Fibroblast of the aortic adventitia (primary cell): ENCODE data around the gene DRC3. TPM values are rescaled to one million over a fixed set of nuclear protein-coding genes. Genes with fewer than 3 reads are reported as not detected.

Experiments used
- DNase-seq: peaks from one replicate; pipeline ENCODE4 v3.0.0-alpha.2; 2010; ENCODE audit warnings: low read depth
- H3K4me3 ChIP-seq: 2 replicates; pipeline ENCODE4 v1.5.1; 2011; ENCODE audit warnings: low read depth, mild to moderate bottlenecking, control low read depth, low read length, moderate library complexity
- CTCF ChIP-seq: IDR thresholded peaks from 2 replicates; pipeline ENCODE4 v1.5.1; 2011; ENCODE audit warnings: mild to moderate bottlenecking, low read length, control low read depth, inconsistent platforms; ENCODE audit not compliant: insufficient read depth
- total RNA-seq: library from RNA; depleted of rRNA; stranded (reverse); fragments of >200 nt; gene quantifications from 2 replicates; pipeline ENCODE4 v1.2.3, GENCODE V29; 2012; ENCODE audit warnings: low replicate concordance

The DRC3 gene
- total RNA-seq, 1 donor = 1.8 TPM

GRCh38 chr17:18006495-18007239 is 34.0 kb downstream of the DRC3 start:
- DNase-seq = no peak
- no peak for TF ChIP-seq CTCF
- no peak overlapping the region for H3K4me3 ChIP-seq

GRCh38 chr17:18008496-18009268 is 36.0 kb downstream of the DRC3 start:
- TF ChIP-seq CTCF = no peak
- DNase-seq = no peak
- no peak overlapping the region for H3K4me3 ChIP-seq

- H3K4me3 ChIP-seq = no peak overlapping the region
- TF ChIP-seq CTCF = no peak
- DNase-seq = no peak
These were observed 37.2 kb downstream of the DRC3 start for GRCh38 chr17:18009609-18010420.

- no peak for TF ChIP-seq CTCF
These were observed 38.6 kb downstream of the DRC3 start for GRCh38 chr17:18011286-18011685.

GRCh38 chr17:18014006-18014405 is 41.3 kb downstream of the DRC3 start:
- no peak overlapping the region for H3K4me3 ChIP-seq
- no peak for TF ChIP-seq CTCF
- DNase-seq = no peak

More at GRCh38 chr17:18011286-18011685, 38.6 kb downstream of the DRC3 start:
- H3K4me3 ChIP-seq = no peak overlapping the region
- no peak for DNase-seq

GRCh38 chr17:18015593-18015992 is 42.9 kb downstream of the DRC3 start:
- no peak overlapping the region for H3K4me3 ChIP-seq
- no peak for DNase-seq
- TF ChIP-seq CTCF = no peak
